NCI-H1436 (cell line): Measurements from ENCODE around the gene OPN1MW2.
"Not testable (repeated sequence)": the region's sequence is repeated elsewhere in the genome, so short reads cannot be mapped to it uniquely, and the experiment has no call there.

ENCODE experiments used
- DNase-seq: peaks from one replicate; lab custom pipeline; 2025; lab: John Stamatoyannopoulos, UW

The OPN1MW2 gene

GRCh38 chrX:154219456-154219855 is at the start of gene OPN1MW2:
Gene OPN1MW2, plus strand, starts transcription at chrX:154219756. Its CDS starts 60 bp downstream, at chrX:154219816.
- not testable (repeated sequence) for DNase-seq

GRCh38 chrX:154172535-154172943 is 47.0 kb upstream of the OPN1MW2 start:
- not testable (repeated sequence) for DNase-seq

GRCh38 chrX:154174356-154174755 is 45.2 kb upstream of the OPN1MW2 start:
- not testable (repeated sequence) for DNase-seq

- not testable (repeated sequence) for DNase-seq
These were observed 37.3 kb upstream of the OPN1MW2 start, which contains the start of gene OPN1MW for GRCh38 chrX:154182296-154182695. Gene OPN1MW, plus strand, starts transcription at chrX:154182596. Its CDS starts 82 bp downstream, at chrX:154182678.

DNA sequence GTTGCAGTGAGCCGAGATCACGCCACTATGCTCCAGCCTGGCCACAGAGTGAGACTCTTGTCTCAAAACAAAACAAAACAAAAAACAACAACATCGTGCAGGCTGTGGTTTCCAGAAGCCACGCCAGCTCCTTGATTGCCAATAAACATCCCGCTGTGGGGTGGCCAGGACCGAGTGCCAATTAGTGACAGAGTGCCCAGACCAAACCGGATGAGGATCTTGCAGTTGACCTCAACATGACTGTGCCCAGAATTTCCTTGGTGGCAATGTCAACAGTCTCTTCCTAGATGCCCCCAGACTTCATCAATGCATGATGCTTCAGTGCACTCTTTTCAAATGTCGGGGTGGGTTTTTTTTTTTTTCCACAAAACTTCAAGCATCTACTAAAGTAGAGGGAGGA is 35.8 kb upstream of the OPN1MW2 start:
- DNase-seq: not testable (repeated sequence)

GRCh38 chrX:154192846-154193245 is 26.7 kb upstream of the OPN1MW2 start:
- not testable (repeated sequence) for DNase-seq

- not testable (repeated sequence) for DNase-seq
These were observed 25.2 kb upstream of the OPN1MW2 start for GRCh38 chrX:154194316-154194715.

GRCh38 chrX:154196466-154196865 is 23.1 kb upstream of the OPN1MW2 start:
- not testable (repeated sequence) for DNase-seq

DNA sequence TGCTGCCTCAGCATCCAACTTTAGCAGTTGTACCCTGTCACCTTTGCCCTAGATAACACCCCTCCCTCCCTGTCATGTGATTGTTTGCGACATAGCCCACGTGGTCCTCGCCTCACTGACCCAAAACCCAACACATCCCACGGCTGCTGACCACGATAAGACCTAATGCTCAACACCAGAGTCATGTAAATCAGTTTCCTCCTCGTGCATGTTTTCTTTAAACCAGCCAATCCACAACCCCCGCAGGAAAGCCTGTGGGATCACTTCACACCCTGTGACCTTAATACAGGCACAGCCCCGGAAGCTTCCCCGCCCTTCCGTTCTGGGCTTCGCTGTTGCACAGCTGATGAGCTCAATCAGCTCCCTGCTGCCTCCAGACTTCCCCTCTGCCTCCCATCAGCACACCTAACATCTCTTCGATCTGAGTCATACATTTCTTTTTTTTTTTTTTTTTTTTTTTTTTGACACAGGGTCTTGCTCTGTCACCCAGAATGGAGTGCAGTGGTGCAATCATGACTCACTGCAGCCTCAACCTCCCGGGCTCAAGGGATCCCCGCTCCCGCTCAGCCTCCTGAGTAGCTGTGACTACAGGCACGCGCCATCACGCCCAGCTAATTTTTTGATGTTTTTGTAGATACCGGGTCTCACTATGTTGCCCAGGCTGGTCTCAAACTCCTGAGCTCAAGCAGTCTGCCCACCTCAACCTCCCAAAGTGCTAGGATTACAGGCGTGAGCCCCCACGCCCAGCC is 9.7 kb upstream of the OPN1MW2 start:
- DNase-seq: not testable (repeated sequence)

DNA sequence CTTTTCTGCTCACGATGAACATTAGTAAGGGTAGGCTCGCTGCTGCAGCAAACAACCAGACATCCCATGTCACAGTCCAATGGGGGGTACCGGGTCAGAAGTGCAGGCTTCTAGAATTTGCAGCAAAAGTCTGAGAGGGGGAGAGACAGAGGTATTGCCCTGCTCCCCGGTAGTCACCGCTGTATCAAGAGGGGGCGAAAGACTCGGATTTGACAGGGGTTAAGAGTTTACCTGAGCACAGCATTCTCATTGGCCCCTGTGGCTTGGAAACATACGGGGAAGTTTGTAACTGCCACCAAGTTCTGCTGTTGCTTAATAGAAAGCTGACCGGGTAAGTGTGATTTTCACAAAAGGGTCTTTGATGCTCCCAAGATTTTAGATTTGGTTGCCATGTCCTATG is 8.5 kb upstream of the OPN1MW2 start:
- DNase-seq: not testable (repeated sequence)

DNA sequence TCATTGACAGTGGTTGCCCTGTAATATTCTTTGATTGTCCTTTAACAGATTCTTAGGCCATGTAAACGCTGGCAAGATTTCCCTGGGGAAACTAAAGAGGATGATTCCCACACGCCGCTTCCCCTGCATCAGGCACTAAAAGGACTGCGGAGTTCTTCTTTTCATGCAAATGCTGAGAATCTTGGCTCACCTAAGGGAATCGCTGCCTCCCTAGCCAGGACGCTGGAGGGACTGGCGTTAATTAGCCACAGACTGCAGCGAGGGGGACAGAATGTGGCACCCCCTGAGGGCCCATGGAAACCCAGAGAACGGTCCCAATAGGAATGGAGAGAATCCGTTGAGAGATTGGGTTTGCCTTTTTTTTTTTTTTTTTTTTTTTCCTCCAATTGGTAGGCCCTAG is 8.1 kb upstream of the OPN1MW2 start:
- not testable (repeated sequence) for DNase-seq

- not testable (repeated sequence) for DNase-seq
These were observed 5.7 kb downstream of the OPN1MW2 start for GRCh38 chrX:154225292-154225691.

DNA sequence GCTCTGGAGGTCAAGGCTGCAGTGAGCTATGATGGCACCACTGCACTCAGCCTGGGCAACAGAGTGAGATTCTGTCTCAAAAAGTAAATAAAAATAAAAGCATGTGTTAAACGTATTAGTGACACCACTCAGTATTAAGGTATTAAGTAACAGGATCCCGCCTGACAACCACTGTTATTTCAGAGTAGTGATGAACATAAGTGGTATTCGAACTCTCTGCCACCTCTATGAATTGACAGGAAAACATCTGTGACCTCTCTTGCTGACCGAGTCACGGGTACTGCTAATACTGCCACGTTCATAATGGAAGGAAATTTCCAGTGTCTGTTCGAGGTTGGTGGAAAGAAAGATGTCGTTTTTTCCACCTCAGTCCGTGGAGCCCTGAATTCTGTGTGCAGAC is 7.2 kb downstream of the OPN1MW2 start:
- not testable (repeated sequence) for DNase-seq

DNA sequence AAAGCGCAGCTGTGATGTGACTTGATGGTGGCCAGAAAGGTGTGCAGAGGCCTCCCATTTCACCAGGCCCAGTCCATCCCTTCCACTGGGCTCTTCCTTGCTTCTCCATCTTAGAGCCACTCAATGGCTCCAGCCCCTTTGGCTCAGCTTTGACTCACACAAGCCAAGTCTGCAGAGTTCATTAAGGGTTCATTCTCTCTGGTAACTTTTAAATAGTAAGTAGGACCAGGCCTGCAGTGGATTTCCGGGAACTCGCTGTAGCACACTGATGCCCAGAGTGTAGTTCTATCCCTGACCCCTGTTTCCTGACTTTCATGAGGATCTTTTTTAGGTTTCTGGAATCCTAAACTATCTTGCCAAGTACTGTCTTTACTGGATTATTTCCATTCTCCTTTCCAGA is 11.9 kb downstream of the OPN1MW2 start:
- DNase-seq: not testable (repeated sequence)

DNA sequence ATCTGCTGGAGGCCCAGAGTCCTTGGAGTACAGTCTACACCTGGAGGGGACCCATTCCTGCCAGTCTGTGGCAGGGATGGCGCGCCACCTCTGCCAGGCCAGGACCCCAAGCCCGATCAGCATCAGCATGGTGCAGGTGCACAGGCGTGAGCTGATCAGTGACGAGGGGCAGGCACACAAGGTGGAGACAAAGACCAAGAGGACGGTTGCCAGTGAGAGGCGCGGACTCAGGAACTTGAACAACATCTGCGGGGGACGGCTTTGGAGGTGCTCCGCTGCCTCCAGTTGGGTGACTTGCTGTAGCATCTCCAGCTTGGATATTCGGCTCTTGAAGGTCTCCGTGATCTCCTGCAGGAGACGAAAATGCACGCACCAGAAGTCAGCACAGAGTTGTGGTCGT is 14.1 kb downstream of the OPN1MW2 start:
- DNase-seq: not testable (repeated sequence)

GRCh38 chrX:154238939-154239559 is 19.5 kb downstream of the OPN1MW2 start:
- DNase-seq: not testable (repeated sequence)

- DNase-seq: not testable (repeated sequence)
These were observed 20.5 kb downstream of the OPN1MW2 start for GRCh38 chrX:154239982-154240503.

DNA sequence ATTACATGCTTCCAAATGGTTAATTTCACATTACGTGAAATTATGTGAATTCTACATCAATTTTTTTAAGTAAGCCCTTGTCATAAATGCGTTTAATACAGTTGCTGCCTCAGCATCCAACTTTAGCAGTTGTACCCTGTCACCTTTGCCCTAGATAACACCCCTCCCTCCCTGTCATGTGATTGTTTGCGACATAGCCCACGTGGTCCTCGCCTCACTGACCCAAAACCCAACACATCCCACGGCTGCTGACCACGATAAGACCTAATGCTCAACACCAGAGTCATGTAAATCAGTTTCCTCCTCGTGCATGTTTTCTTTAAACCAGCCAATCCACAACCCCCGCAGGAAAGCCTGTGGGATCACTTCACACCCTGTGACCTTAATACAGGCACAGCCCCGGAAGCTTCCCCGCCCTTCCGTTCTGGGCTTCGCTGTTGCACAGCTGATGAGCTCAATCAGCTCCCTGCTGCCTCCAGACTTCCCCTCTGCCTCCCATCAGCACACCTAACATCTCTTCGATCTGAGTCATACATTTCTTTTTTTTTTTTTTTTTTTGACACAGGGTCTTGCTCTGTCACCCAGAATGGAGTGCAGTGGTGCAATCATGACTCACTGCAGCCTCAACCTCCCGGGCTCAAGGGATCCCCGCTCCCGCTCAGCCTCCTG is 28.0 kb downstream of the OPN1MW2 start:
- not testable (repeated sequence) for DNase-seq

DNA sequence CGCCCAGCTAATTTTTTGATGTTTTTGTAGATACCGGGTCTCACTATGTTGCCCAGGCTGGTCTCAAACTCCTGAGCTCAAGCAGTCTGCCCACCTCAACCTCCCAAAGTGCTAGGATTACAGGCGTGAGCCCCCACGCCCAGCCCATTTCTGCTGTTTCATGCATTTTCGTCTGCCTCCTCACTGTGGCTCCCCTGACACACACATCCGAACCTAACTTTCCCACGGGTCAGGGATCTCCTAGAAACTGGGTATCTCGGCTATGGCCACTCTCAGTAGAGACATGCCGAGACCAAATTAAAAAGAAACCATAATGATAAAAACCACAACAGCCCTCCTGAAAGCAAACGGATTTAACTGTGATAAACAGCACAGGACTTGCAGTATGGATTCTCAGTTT is 28.5 kb downstream of the OPN1MW2 start:
- not testable (repeated sequence) for DNase-seq

GRCh38 chrX:154257282-154257681 is 37.7 kb downstream of the OPN1MW2 start, which contains the start of gene OPN1MW3:
Gene OPN1MW3, plus strand, starts transcription at chrX:154257582. Its CDS starts 38 bp downstream, at chrX:154257620.
- DNase-seq: not testable (repeated sequence)

DNA sequence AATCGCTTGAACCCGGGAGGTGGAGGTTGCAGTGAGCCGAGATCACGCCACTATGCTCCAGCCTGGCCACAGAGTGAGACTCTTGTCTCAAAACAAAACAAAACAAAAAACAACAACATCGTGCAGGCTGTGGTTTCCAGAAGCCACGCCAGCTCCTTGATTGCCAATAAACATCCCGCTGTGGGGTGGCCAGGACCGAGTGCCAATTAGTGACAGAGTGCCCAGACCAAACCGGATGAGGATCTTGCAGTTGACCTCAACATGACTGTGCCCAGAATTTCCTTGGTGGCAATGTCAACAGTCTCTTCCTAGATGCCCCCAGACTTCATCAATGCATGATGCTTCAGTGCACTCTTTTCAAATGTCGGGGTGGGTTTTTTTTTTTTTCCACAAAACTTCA is 39.2 kb downstream of the OPN1MW2 start:
- not testable (repeated sequence) for DNase-seq

DNA sequence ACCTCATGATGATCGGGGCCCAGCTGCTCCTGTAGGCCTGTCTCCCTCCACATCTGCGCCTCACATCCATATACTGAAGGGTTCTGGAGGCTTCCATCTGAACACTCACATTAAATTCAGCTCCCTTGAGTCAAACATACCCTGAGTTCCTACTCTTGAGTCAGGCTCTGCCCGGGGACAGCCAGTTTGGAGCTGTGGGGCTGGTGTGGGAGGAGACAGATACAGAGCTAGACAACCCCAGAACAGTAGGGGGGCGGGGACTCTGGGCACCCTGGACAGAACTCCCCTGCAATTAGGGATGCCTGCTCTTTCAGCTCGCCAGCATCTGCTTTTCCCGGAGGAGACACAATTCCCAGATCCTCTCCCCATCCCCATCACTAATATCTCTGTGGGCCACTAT is 43.5 kb downstream of the OPN1MW2 start:
- DNase-seq: not testable (repeated sequence)
